Upper lobe of left lung (tissue), 4 donors: ENCODE measurements around the gene MTF2.

Experiments used
- POLR2A ChIP-seq, 4 donors: fragments of 450-650 bp; IDR thresholded peaks; one replicate each; pipeline ENCODE4 v1.5.1; 2016 to 2017; ENCODE audit warnings: antibody characterized with exemption in 4 of 4, mild to moderate bottlenecking in 2 of 4
- TF ChIP-seq, protein P1 (sequence below), 6 experiments: fragments of 450-650 bp in 4 of 6; fragments of 200-600 bp in 2 of 6; sonication (generic) in 2 of 6; IDR thresholded peaks; one replicate each; pipeline ENCODE4 v1.5.1; 2016 to 2019; ENCODE audit warnings: antibody characterized with exemption in 6 of 6

DNA sequence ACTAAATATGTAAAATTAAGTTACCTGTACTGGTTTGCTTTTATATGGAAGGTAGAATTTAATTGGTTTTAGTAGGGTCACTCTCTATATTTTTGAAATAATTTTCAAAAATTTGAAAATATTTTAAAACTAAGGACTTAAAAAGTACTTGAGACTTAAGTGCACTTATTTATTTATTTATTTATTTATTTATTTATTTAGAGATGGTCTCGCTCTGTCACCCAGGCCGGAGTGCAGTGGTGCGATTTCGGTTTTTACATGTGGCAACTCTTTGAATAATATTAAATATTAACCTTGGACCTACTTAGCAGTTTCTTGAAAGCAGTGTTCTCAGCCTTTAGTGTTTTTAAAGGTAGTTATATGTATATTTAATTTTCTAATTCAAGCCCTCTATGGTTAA, 64.7 kb downstream of the MTF2 start:
- TF ChIP-seq, protein P1, sequence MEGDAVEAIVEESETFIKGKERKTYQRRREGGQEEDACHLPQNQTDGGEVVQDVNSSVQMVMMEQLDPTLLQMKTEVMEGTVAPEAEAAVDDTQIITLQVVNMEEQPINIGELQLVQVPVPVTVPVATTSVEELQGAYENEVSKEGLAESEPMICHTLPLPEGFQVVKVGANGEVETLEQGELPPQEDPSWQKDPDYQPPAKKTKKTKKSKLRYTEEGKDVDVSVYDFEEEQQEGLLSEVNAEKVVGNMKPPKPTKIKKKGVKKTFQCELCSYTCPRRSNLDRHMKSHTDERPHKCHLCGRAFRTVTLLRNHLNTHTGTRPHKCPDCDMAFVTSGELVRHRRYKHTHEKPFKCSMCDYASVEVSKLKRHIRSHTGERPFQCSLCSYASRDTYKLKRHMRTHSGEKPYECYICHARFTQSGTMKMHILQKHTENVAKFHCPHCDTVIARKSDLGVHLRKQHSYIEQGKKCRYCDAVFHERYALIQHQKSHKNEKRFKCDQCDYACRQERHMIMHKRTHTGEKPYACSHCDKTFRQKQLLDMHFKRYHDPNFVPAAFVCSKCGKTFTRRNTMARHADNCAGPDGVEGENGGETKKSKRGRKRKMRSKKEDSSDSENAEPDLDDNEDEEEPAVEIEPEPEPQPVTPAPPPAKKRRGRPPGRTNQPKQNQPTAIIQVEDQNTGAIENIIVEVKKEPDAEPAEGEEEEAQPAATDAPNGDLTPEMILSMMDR (IDR thresholded peaks at IDR 0.05), result no peak
- TF ChIP-seq POLR2A (IDR thresholded peaks at IDR 0.05), result no peak
